ENCODE measurements around the gene ENKUR. TPM values are rescaled to one million over a fixed set of nuclear protein-coding genes. Genes with fewer than 3 reads are reported as not detected.

Gene ENKUR
- total RNA-seq, 1 donor from 2014 or later = not detected

GRCh38 chr10:25029519-25029918 is 13.6 kb upstream of the ENKUR start:
- Mint-ChIP-seq H3K27me3 (ENCODE audit: unreplicated experiment) (peaks cover 4% of the 10 kb centered on the region), H3K4me1 (ENCODE audit: unreplicated experiment) (no peaks in the 10 kb centered on the region), H3K4me3 (ENCODE audit: unreplicated experiment) (no peak overlapping the region), H3K27ac (ENCODE audit: unreplicated experiment) (no peak overlapping the region), H3K36me3 (ENCODE audit: low read depth, unreplicated experiment) (no peaks in the 10 kb centered on the region), H3K9me3 (ENCODE audit: unreplicated experiment) (no peaks in the 10 kb centered on the region)
- DNase-seq (ENCODE audit: low spot score) = no peak
- TF ChIP-seq, protein P1, sequence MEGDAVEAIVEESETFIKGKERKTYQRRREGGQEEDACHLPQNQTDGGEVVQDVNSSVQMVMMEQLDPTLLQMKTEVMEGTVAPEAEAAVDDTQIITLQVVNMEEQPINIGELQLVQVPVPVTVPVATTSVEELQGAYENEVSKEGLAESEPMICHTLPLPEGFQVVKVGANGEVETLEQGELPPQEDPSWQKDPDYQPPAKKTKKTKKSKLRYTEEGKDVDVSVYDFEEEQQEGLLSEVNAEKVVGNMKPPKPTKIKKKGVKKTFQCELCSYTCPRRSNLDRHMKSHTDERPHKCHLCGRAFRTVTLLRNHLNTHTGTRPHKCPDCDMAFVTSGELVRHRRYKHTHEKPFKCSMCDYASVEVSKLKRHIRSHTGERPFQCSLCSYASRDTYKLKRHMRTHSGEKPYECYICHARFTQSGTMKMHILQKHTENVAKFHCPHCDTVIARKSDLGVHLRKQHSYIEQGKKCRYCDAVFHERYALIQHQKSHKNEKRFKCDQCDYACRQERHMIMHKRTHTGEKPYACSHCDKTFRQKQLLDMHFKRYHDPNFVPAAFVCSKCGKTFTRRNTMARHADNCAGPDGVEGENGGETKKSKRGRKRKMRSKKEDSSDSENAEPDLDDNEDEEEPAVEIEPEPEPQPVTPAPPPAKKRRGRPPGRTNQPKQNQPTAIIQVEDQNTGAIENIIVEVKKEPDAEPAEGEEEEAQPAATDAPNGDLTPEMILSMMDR (IDR thresholded peaks at IDR 0.05; ENCODE audit: unreplicated experiment) = no peak

GRCh38 chr10:25028711-25029110 is 12.8 kb upstream of the ENKUR start:
- Mint-ChIP-seq H3K27me3 (ENCODE audit: unreplicated experiment) (peaks cover 4% of the 10 kb centered on the region), H3K36me3 (ENCODE audit: low read depth, unreplicated experiment) (no peaks in the 10 kb centered on the region), H3K9me3 (ENCODE audit: unreplicated experiment) (no peaks in the 10 kb centered on the region), H3K4me1 (ENCODE audit: unreplicated experiment) (no peaks in the 10 kb centered on the region), H3K4me3 (ENCODE audit: unreplicated experiment) (no peak overlapping the region), H3K27ac (ENCODE audit: unreplicated experiment) (no peak overlapping the region)
- TF ChIP-seq, protein P1 (IDR thresholded peaks at IDR 0.05; ENCODE audit: unreplicated experiment) = no peak
- DNase-seq (ENCODE audit: low spot score) = no peak

DNA sequence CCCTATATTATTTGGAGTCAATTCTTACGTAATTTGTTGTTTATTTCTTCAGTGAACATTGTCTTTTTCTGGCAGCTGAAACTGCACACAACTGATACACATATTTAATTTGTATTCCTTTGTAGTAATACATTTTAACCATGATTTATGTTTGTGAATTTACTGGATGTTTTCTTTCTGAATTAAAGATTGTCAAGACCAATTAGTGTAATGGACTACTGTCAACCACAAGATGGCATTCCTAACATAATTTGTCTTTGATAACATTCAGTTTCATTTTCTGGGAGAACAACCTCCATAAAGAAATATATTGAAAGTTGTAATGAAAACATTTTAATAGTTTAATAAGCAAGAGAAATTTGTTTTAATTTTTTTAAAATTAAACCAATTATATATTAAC is 10.5 kb upstream of the ENKUR start:
- Mint-ChIP-seq H3K27me3 (ENCODE audit: unreplicated experiment) (peaks cover 4% of the 10 kb centered on the region), H3K9me3 (ENCODE audit: unreplicated experiment) (no peaks in the 10 kb centered on the region), H3K4me1 (ENCODE audit: unreplicated experiment) (peaks cover 5% of the 10 kb centered on the region), H3K27ac (ENCODE audit: unreplicated experiment) (no peak overlapping the region), H3K4me3 (ENCODE audit: unreplicated experiment) (no peak overlapping the region), H3K36me3 (ENCODE audit: low read depth, unreplicated experiment) (no peaks in the 10 kb centered on the region)
- DNase-seq (ENCODE audit: low spot score) = no peak
- TF ChIP-seq, protein P1 (IDR thresholded peaks at IDR 0.05; ENCODE audit: unreplicated experiment) = no peak

GRCh38 chr10:25024528-25024927 is 8.6 kb upstream of the ENKUR start:
- H3K4me1 Mint-ChIP-seq (ENCODE audit: unreplicated experiment) = peaks cover 5% of the 10 kb centered on the region
- no peak overlapping the region for H3K4me3 Mint-ChIP-seq (ENCODE audit: unreplicated experiment)
- H3K27me3 Mint-ChIP-seq (ENCODE audit: unreplicated experiment) = no peaks in the 10 kb centered on the region
- no peaks in the 10 kb centered on the region for H3K36me3 Mint-ChIP-seq (ENCODE audit: low read depth, unreplicated experiment)
- H3K9me3 Mint-ChIP-seq (ENCODE audit: unreplicated experiment) = no peaks in the 10 kb centered on the region
- no peak overlapping the region for H3K27ac Mint-ChIP-seq (ENCODE audit: unreplicated experiment)
- no peak for DNase-seq (ENCODE audit: low spot score)
- TF ChIP-seq, protein P1 (IDR thresholded peaks at IDR 0.05; ENCODE audit: unreplicated experiment) = no peak

- no peak for DNase-seq (ENCODE audit: low spot score)
- Mint-ChIP-seq H3K27me3 (ENCODE audit: unreplicated experiment) (no peaks in the 10 kb centered on the region), H3K9me3 (ENCODE audit: unreplicated experiment) (no peaks in the 10 kb centered on the region), H3K36me3 (ENCODE audit: low read depth, unreplicated experiment) (no peaks in the 10 kb centered on the region), H3K4me1 (ENCODE audit: unreplicated experiment) (peaks cover 5% of the 10 kb centered on the region), H3K27ac (ENCODE audit: unreplicated experiment) (no peak overlapping the region), H3K4me3 (ENCODE audit: unreplicated experiment) (no peak overlapping the region)
- TF ChIP-seq, protein P1 (IDR thresholded peaks at IDR 0.05; ENCODE audit: unreplicated experiment) = no peak
These were observed 7.3 kb upstream of the ENKUR start for GRCh38 chr10:25023278-25023677.

Measured in endothelial cell (in vitro differentiated cells).